PFSK-1 (cell line): ENCODE measurements around the gene TXLNG.

Experiments
- FOXP2 ChIP-seq: optimal IDR thresholded peaks from 2 replicates; pipeline ENCODE3; 2011; ENCODE audit warnings: borderline replicate concordance, control low read depth, inconsistent platforms; ENCODE audit not compliant: insufficient read depth; ENCODE audit errors: extremely low read length, extremely low read depth
- POLR2AphosphoS5 ChIP-seq: IDR thresholded peaks from 2 replicates; pipeline ENCODE4 v1.6.1; 2012; ENCODE audit warnings: low read depth, mild to moderate bottlenecking, control low read depth, low read length, moderate library complexity
- SIN3A ChIP-seq: IDR thresholded peaks from 2 replicates; pipeline ENCODE4 v1.6.1; 2012; ENCODE audit warnings: mild to moderate bottlenecking, low read length, moderate library complexity, borderline replicate concordance; ENCODE audit not compliant: insufficient read depth
- TAF1 ChIP-seq: IDR thresholded peaks from 2 replicates; pipeline ENCODE4 v1.6.1; 2012; ENCODE audit warnings: low read length, control low read depth, borderline replicate concordance; ENCODE audit not compliant: insufficient read depth
- TF ChIP-seq, protein P1 (sequence below), 2 experiments: IDR thresholded peaks; 2 replicates each; pipeline versions ENCODE4 v1.6.1 to v1.8.0; 2011 to 2012; ENCODE audit warnings: low read depth in 2 of 2, low read length in 2 of 2, control low read depth in 1 of 2, inconsistent platforms in 1 of 2, mild to moderate bottlenecking in 1 of 2, moderate library complexity in 1 of 2; ENCODE audit not compliant: insufficient read depth in 1 of 2

TXLNG gene

DNA sequence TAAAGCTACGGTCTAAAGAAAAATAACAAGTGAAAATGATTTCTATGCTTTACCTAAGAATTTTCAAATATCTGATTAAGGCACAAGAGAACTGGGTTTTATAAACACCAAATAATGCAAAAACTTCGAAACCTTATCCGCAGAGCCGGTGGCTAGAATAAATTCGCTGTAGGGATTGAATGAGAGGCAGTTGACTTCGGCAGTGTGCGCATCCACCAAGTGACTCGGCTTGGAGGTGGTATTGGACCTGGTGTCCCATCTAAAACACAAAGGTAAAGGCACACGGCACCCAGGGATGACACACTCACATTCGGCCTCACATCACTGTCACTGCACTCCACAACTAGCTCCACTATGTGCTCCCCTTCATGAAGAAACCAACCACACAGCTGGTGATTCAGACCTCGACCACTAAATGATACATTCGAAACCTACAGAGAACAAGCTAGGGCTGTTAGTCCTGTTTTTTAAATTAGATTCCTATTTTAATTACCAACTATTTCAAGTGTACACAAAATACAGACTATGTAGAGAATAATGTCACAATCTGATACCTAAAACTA, 66.4 kb downstream of the TXLNG start:
- TF ChIP-seq POLR2AphosphoS5: no peak
- TF ChIP-seq, protein P1, sequence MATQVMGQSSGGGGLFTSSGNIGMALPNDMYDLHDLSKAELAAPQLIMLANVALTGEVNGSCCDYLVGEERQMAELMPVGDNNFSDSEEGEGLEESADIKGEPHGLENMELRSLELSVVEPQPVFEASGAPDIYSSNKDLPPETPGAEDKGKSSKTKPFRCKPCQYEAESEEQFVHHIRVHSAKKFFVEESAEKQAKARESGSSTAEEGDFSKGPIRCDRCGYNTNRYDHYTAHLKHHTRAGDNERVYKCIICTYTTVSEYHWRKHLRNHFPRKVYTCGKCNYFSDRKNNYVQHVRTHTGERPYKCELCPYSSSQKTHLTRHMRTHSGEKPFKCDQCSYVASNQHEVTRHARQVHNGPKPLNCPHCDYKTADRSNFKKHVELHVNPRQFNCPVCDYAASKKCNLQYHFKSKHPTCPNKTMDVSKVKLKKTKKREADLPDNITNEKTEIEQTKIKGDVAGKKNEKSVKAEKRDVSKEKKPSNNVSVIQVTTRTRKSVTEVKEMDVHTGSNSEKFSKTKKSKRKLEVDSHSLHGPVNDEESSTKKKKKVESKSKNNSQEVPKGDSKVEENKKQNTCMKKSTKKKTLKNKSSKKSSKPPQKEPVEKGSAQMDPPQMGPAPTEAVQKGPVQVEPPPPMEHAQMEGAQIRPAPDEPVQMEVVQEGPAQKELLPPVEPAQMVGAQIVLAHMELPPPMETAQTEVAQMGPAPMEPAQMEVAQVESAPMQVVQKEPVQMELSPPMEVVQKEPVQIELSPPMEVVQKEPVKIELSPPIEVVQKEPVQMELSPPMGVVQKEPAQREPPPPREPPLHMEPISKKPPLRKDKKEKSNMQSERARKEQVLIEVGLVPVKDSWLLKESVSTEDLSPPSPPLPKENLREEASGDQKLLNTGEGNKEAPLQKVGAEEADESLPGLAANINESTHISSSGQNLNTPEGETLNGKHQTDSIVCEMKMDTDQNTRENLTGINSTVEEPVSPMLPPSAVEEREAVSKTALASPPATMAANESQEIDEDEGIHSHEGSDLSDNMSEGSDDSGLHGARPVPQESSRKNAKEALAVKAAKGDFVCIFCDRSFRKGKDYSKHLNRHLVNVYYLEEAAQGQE (IDR thresholded peaks at IDR 0.05; ENCODE audit: insufficient read depth in 1 of 2, low read depth in 2 of 2, low read length in 2 of 2): no peak
- no peak for TF ChIP-seq FOXP2
- TF ChIP-seq TAF1: no peak
- TF ChIP-seq SIN3A: no peak

DNA sequence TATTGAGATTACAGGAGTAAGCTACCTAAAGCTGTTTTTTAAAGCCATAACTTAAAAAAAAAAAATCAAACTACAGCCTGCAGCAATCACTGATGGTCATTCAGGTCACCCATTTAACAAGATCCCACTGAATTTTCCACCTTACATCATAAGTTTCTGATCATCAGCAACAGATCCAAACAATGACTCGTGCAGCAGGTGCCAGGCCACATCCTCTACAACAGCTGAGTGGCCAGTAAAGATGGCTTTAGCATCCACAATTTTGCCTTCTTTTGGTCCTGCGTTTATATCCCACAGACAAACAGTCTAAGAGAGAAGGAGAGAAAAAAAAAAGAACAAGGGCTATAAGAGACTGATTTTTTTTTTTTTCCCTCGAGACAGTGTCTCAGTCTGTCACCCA, 67.3 kb downstream of the TXLNG start:
- TF ChIP-seq POLR2AphosphoS5 (no peak), TAF1 (no peak), FOXP2 (no peak), SIN3A (no peak)
- TF ChIP-seq, protein P1 (IDR thresholded peaks at IDR 0.05; ENCODE audit: insufficient read depth in 1 of 2, low read depth in 2 of 2, low read length in 2 of 2): no peak

DNA sequence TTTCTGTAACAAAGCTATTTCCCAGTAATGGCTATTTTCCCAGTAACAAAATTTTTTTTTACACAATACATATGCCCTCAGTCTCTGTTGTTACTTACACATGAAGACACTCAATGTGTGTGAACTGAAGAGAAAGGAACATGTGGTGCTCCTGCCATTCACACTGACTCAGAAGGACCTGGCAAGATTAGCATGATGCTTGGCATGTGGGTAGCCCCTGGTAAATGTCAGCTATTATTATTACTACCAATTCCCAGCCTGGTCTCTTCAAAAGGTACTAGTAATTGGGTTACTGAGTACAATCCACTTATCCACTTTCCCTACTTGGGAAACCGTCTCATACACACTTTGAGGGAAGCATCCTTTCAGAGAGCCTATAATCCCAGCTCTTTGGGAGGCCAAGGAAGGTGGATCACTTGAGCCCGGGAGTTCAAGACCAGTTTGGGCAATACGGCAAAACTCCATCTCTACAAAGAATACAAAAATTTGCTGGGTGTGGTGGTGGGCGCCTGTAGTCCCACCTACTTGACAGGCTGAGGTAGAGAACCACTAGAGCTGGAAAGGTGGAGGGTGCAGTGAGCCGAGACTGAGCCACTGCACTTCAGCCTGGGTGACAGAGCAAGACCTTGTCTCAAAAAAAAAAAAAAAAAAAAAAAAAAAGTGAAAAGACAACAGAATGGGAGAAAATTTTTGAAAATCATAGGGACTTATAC, 69.3 kb downstream of the TXLNG start:
- TF ChIP-seq, protein P1 (IDR thresholded peaks at IDR 0.05; ENCODE audit: insufficient read depth in 1 of 2, low read depth in 2 of 2, low read length in 2 of 2): no peak
- TF ChIP-seq FOXP2 (no peak), SIN3A (no peak), TAF1 (no peak), POLR2AphosphoS5 (no peak)

DNA sequence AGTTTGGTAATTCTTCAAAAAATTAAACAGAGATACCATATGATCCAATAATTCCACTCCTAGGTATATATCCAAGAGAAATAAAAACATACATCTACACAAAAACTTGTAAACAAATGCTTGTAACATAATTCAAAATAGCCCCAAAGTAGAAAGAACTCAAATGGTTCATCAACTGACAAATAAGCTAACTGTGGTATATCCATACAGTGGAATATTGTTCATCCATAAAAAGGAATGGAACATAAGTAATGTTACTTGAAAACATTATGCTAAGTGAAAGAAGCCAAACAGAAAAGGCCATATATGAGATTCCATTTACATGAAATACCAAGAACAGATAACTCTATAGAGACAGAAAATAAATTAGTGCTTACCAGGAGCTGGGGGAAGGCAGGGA, 70.5 kb downstream of the TXLNG start:
- TF ChIP-seq POLR2AphosphoS5 (no peak), TAF1 (no peak), SIN3A (no peak), FOXP2 (no peak)
- TF ChIP-seq, protein P1 (IDR thresholded peaks at IDR 0.05; ENCODE audit: insufficient read depth in 1 of 2, low read depth in 2 of 2, low read length in 2 of 2): no peak

DNA sequence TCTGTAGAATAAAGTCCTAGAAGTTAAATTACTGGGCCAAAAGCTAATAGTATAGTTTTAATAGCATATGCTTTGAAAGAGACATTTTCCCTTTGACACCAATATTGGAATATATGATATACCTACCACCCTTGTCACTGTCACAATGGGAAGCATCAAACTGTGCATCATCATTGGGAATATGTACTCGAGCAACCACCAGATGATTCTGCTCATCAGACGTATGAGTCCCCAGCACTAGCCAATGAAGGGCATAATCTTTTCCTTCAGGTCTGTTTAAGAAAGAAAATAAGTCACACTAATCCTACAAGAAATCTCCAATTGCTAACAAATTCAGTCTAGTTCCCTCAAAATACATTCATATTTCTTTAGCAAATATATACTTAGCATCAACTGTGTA, 76.6 kb downstream of the TXLNG start:
- TF ChIP-seq TAF1 (no peak), FOXP2 (no peak), POLR2AphosphoS5 (no peak), SIN3A (no peak)
- TF ChIP-seq, protein P1 (IDR thresholded peaks at IDR 0.05; ENCODE audit: insufficient read depth in 1 of 2, low read depth in 2 of 2, low read length in 2 of 2): no peak
